PC-9 (cell line): ENCODE data around the gene ZNF48. TPM values are rescaled to one million over a fixed set of nuclear protein-coding genes. Genes with fewer than 3 reads are reported as not detected.
A peak's percentile ranks its signal among the peaks of the same experiment; 100 is the strongest.

ENCODE experiments used
- BruUV-seq: library from RNA; stranded (reverse); fragments of 400-500 nt; replicated peaks from 2 replicates; lab custom pipeline; 2021; lab: Mats Ljungman, UMichigan
- CTCF ChIA-PET: fragments of 300-600 bp; sonication (Branson Sonifier 250); formaldehyde crosslinking; loops from one replicate; lab custom pipeline; 2022; ENCODE audit warnings: antibody characterized with exemption; lab: Charles Lee
- POLR2A ChIA-PET: fragments of 300-600 bp; sonication (Branson Sonifier 250); formaldehyde crosslinking; loops from one replicate; lab custom pipeline; 2022; ENCODE audit warnings: antibody characterized with exemption; ENCODE audit not compliant: unreplicated experiment; lab: Charles Lee
- DNase-seq, 2 experiments: peaks; one replicate each; pipeline versions ENCODE4 v3.0.0 to v3.0.0-alpha.2; 2015 to 2022; ENCODE audit warnings: mixed read lengths in 1 of 2
- H2AFZ ChIP-seq: fragments of 200-600 bp; sonication (generic); 2 replicates; pipeline ENCODE4 v1.8.1; 2017; ENCODE audit warnings: antibody characterized with exemption
- H3F3A ChIP-seq: fragments of 200-600 bp; sonication (generic); 2 replicates; pipeline ENCODE4 v1.8.1; 2017; ENCODE audit warnings: antibody characterized with exemption, mild to moderate bottlenecking, low read depth; ENCODE audit not compliant: insufficient read depth
- H3K27ac ChIP-seq: fragments of 200-600 bp; sonication (generic); 2 replicates; pipeline ENCODE4 v1.6.1; 2016; ENCODE audit warnings: mixed run types
- H3K27me3 ChIP-seq: fragments of 200-600 bp; sonication (generic); 2 replicates; pipeline ENCODE4 v1.6.1; 2016; ENCODE audit warnings: low read depth, mixed run types; ENCODE audit not compliant: insufficient read depth
- H3K36me3 ChIP-seq: fragments of 200-600 bp; sonication (generic); 2 replicates; pipeline ENCODE4 v1.6.1; 2016; ENCODE audit warnings: low read depth, mixed run types
- H3K4me1 ChIP-seq: fragments of 200-600 bp; sonication (generic); replicated peaks from 2 replicates; pipeline ENCODE4 v1.6.1; 2016; ENCODE audit warnings: mixed run types; ENCODE audit not compliant: insufficient read depth
- H3K4me2 ChIP-seq: fragments of 200-600 bp; sonication (generic); 2 replicates; pipeline ENCODE4 v1.6.1; 2017; ENCODE audit warnings: mixed run types
- H3K4me3 ChIP-seq: fragments of 200-600 bp; sonication (generic); 2 replicates; pipeline ENCODE4 v1.6.1; 2016; ENCODE audit warnings: mixed run types
- H3K79me2 ChIP-seq: fragments of 200-600 bp; sonication (generic); 2 replicates; pipeline ENCODE4 v1.6.1; 2017; ENCODE audit warnings: low read depth, mixed run types
- H3K9me2 ChIP-seq: fragments of 200-600 bp; sonication (generic); 2 replicates; pipeline ENCODE4 v1.8.1; 2017; ENCODE audit warnings: mild to moderate bottlenecking; ENCODE audit not compliant: insufficient read depth
- H3K9me3 ChIP-seq: fragments of 200-600 bp; sonication (generic); 2 replicates; pipeline ENCODE4 v1.8.1; 2016; ENCODE audit warnings: low read depth; ENCODE audit not compliant: insufficient read depth
- H4K20me1 ChIP-seq: fragments of 200-600 bp; sonication (generic); 2 replicates; pipeline ENCODE4 v1.8.1; 2017; ENCODE audit not compliant: insufficient read depth
- EZH2 ChIP-seq: fragments of 200-600 bp; sonication (generic); IDR thresholded peaks from 2 replicates; pipeline ENCODE4 v1.8.0; 2017; ENCODE audit warnings: antibody characterized with exemption, low read depth
- intact Hi-C: fragments of 100-400 bp; cut with micrococcal nuclease; formaldehyde crosslinking; loops from one replicate; pipeline ENCODE4 v1.10.0; 2022; ENCODE audit not compliant: unreplicated experiment
- total RNA-seq: library from RNA; stranded (reverse); gene quantifications from 2 replicates; pipeline ENCODE4 v1.2.3, GENCODE V29; 2021
- TF ChIP-seq, protein P1 (sequence below): fragments of 200-600 bp; sonication (generic); conservative IDR thresholded peaks from 2 replicates; pipeline ENCODE4 v1.6.1; 2017; ENCODE audit warnings: mixed run types, antibody characterized with exemption, mild to moderate bottlenecking, moderate library complexity

Gene ZNF48
- total RNA-seq, 1 experiment from 2014 or later = 20.1 TPM

DNA sequence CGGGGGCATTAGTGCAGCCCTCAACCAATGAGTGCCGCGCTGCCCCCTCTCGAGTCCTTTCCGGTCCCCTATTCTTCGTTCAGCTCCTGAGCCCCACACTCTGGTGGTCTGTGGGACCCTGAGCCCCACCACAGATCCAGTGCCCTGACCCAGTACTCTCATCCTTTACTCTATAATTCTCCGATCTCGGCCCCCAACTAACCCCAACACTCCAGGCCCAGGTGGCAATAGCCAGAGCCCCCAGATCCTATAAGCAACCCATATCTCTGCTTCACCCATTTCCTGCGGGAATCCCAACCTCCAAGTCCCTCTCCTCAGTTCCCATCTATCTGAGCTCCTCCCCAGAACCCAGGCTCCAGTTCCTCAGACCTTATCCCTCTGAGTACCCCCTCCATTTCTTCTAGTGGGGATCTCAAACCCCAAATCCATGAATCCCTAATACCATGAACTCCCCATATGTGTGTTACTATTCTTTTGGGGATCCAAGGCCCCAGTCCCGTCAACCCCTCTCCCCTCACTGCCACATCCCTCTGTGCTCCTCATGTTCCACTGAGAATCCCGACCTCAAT lies 23.9 kb upstream of the ZNF48 start:
- 0 out of 2 replicates have a peak, but pooled peaks cover 3% of the 10 kb centered on the region for H3K36me3 ChIP-seq
- H3K9me2 ChIP-seq = no peaks in the 10 kb centered on the region
- H3K79me2 ChIP-seq = peaks cover 35% of the 10 kb centered on the region
- ChIA-PET POLR2A (interaction anchor here (0.5 to 1.3 kb wide), 10 partner anchors 16 to 1761 kb away, joined by 4 to 44 read pairs (median 6); partner anchors contain the start of genes CD2BP2, PPP4C, SEZ6L2 and SULT1A1), CTCF (interaction anchor here (0.6 to 1.5 kb wide), 10 partner anchors 11 to 287 kb away, joined by 3 to 5 read pairs (median 4); partner anchors contain the start of genes CD2BP2, DCTPP1, FBRS and TBX6)
- H4K20me1 ChIP-seq = peaks cover 31% of the 10 kb centered on the region
- H3K4me2 ChIP-seq = peak overlapping the region; percentile 79
- no peaks in the 10 kb centered on the region for H3K9me3 ChIP-seq
- peaks cover 11% of the 10 kb centered on the region for H3F3A ChIP-seq
- H3K4me3 ChIP-seq = peak overlapping the region; percentile 48; the same call in 1 of the 2 replicates
- intact Hi-C loops = loop anchor here (2.0 kb wide), 1 partner anchor 37 kb away; no protein-coding TSS in a partner anchor
- H3K4me1 ChIP-seq = peaks cover 23% of the 10 kb centered on the region
- DNase-seq = no peak
- TSS peak; percentile 42 for BruUV-seq
- TF ChIP-seq, protein P1, sequence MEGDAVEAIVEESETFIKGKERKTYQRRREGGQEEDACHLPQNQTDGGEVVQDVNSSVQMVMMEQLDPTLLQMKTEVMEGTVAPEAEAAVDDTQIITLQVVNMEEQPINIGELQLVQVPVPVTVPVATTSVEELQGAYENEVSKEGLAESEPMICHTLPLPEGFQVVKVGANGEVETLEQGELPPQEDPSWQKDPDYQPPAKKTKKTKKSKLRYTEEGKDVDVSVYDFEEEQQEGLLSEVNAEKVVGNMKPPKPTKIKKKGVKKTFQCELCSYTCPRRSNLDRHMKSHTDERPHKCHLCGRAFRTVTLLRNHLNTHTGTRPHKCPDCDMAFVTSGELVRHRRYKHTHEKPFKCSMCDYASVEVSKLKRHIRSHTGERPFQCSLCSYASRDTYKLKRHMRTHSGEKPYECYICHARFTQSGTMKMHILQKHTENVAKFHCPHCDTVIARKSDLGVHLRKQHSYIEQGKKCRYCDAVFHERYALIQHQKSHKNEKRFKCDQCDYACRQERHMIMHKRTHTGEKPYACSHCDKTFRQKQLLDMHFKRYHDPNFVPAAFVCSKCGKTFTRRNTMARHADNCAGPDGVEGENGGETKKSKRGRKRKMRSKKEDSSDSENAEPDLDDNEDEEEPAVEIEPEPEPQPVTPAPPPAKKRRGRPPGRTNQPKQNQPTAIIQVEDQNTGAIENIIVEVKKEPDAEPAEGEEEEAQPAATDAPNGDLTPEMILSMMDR = no peak
- no peak for TF ChIP-seq EZH2
- no peak overlapping the region for H3K27ac ChIP-seq
- peak overlapping the region; percentile 69 for H2AFZ ChIP-seq
- no peaks in the 10 kb centered on the region for H3K27me3 ChIP-seq

DNA sequence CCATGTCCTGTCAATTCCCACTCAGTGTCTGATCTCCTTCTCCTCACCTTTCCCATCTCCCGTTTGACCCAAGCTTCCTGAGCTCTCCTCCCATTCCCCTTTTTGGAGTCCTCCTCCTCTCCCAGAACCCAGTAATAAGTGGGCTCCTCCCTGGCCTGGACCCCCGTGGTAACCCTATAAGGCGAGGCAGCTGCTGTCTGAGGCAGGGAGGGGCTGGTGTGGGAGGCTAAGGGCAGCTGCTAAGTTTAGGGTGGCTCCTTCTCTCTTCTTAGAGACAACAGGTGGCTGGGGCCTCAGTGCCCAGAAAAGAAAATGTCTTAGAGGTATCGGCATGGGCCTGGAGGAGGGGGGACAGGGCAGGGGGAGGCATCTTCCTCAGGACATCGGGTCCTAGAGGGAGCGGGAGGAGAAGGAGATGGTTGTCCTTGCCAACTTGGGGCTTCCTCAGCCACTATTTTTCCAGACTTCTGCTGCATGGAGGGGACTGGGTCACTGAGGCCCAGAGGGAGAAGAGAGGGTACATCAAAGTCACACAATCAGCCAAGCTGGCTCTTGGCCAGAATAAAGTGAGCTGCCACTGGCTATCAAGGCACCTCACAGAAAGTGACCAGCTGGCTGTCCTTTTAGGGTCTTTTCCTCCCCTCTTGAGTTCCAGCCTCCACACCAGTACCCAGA lies 23.0 kb upstream of the ZNF48 start:
- Histone ChIP-seq H3K4me3 (no peak overlapping the region), H3K9me3 (no peaks in the 10 kb centered on the region), H3F3A (peaks cover 15% of the 10 kb centered on the region), H3K4me2 (0 out of 2 replicates have a peak overlapping the region, but pooled peaks have one; percentile 79), H2AFZ (no peak overlapping the region), H3K79me2 (peaks cover 27% of the 10 kb centered on the region), H3K4me1 (peaks cover 26% of the 10 kb centered on the region), H3K27me3 (no peaks in the 10 kb centered on the region), H4K20me1 (peaks cover 25% of the 10 kb centered on the region), H3K27ac (no peak overlapping the region), H3K36me3 (0 out of 2 replicates have a peak, but pooled peaks cover 1% of the 10 kb centered on the region), H3K9me2 (no peaks in the 10 kb centered on the region)
- ChIA-PET CTCF (interaction anchor here (1.5 kb wide), 1 partner anchor 17 kb away, joined by 4 read pairs; the partner anchor contains the start of gene CD2BP2), POLR2A (interaction anchor here (0.6 kb wide), 1 partner anchor 339 kb away, joined by 4 read pairs; no protein-coding TSS in a partner anchor)
- intact Hi-C loops = no loop called here
- no peak for DNase-seq
- TF ChIP-seq EZH2 = no peak
- TF ChIP-seq, protein P1 = no peak
- BruUV-seq = no TSS peak

DNA sequence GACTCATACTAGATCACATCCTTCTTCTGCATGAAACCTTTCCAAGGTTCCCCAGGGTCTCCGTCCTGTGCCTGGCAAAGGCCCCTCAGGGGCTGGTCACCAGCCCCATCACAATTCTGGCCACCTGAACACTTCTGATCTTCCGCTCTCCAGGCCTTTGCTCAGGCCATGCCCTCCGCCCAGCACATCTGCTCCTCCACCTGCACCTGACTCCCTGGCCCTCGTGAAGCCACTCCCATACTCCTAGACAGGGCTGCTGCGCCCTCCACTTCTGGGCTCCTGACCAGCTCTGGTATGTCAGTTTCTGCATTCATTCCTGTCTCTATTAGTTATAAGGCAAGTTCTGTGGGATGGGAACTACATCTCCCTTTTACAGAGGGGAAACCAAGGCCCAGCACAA lies 22.5 kb upstream of the ZNF48 start:
- no peaks in the 10 kb centered on the region for H3K9me3 ChIP-seq
- H3K79me2 ChIP-seq = peaks cover 21% of the 10 kb centered on the region
- H4K20me1 ChIP-seq = peaks cover 19% of the 10 kb centered on the region
- H3K4me1 ChIP-seq = peaks cover 22% of the 10 kb centered on the region
- H2AFZ ChIP-seq = no peak overlapping the region
- H3K4me2 ChIP-seq = no peak overlapping the region
- intact Hi-C loops = no loop called here
- H3K4me3 ChIP-seq = no peak overlapping the region
- ChIA-PET POLR2A (no interaction called here), CTCF (no interaction called here)
- H3K36me3 ChIP-seq = no peaks in the 10 kb centered on the region
- H3K9me2 ChIP-seq = no peaks in the 10 kb centered on the region
- no peak for DNase-seq
- BruUV-seq = no TSS peak
- TF ChIP-seq, protein P1 = no peak
- no peak for TF ChIP-seq EZH2
- H3K27me3 ChIP-seq = no peaks in the 10 kb centered on the region
- no peak overlapping the region for H3K27ac ChIP-seq
- peaks cover 21% of the 10 kb centered on the region for H3F3A ChIP-seq
